HG02642 (cell line): ENCODE results near the gene FASLG.
A peak's percentile ranks its signal among the peaks of the same experiment; 100 is the strongest.
"Not testable (repeated sequence)": the region's sequence is repeated elsewhere in the genome, so short reads cannot be mapped to it uniquely, and the experiment has no call there.

Experiments used
- ATAC-seq: cut with Tn5 transposase; IDR thresholded peaks from one replicate; pipeline ENCODE4 v1.9.1; 2021; ENCODE audit warnings: mild to moderate bottlenecking; ENCODE audit not compliant: unreplicated experiment, poor library complexity

Gene FASLG

DNA sequence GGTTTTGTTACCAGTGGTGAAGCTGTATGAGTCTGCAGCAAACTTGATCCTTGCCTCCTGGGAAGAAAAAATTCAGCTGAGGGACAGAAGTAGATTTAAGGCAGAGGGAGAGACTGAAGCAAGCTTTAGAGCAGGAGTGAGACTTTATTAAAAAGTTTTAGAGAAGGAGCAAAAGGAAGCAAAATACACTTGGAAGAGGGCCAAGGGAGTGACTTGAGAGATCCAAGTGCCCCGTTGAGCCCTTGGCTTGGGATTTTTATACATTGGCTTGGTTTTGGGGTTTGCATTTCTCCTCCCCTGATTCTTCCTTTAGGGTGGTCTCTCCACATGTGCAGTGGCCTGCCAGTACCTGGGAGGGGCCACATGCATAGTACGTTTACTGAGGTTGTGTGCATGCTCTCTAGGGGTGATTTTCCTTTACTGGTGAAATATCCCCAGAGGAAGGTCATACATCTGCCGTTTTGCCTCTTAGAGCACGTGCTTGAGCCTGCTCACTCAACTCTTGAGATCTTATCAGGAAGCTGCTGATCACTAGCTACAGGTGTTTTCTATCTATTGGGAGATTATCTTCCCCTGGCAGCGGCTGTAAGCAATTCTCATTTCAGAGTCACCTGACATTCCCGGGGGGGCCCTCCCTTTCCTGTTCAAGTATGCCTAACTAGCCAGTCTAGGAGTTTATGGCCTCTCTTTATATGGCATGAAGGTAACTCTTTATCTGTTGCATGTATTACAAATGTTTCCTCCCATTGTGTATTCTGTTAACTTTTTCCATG is 20.3 kb downstream of the FASLG start:
- ATAC-seq = no peak

DNA sequence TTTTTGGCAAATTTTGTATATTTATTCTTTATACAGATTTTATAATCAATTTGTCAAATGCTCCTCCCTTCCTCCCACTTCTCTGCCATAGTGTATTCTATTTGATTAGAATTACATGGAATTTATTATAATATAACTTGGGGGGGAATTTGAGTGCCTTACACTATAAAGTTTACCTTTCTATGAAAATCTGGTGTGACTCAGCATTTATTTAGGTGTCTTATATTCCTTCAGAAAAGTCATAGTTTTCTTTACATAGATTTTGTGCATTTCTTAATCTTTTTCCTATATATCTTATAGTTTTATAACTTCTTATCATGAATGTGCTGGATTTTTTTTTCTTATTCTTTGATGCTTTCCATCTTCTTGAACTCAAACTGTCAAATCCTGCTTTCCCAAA is 21.3 kb downstream of the FASLG start:
- ATAC-seq = no peak

DNA sequence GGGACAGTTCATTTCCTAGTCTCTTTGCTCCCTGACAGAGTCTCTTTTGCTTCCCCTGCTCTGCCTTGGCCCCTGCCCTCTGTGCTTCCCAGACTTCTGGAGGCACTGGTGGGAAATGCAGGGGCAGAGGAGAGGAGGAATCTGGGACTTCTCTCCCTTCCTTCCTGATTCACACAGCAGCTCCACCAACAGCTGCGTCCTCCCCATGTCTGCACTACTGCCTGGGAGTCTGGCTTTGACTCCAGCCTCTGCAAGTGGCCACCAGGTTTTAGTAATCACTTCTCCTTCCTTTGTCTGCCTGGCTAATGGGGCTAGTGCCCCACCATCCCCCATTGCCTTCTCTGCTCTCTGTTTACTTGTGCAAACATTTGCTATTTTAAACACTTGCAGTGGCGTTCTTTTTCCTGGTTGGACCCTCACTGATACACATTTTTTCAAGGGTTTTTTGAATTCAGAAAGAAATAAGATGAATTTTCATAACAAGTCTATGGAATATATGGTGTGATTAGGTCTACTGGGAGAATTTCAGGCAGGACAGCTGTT is 21.9 kb downstream of the FASLG start:
- ATAC-seq = no peak

DNA sequence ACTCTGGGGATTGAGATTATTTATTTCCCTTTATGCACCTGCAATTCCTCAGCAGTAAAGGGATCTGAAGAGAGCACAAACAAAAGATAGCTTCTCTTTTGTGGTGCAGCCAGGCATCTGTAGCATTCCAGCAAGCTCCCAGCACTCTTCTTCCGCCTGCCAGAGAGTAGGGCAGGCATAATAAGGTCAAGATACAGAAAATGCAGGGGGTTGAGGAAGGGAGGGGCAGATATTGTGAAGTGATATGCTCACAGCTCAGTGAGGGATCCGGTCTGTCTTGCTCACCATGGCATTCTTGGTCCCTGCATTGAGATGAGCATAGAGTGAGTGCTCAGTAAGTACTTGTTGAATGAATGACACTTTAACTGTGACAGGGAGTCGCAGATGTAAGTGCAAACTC is 23.9 kb downstream of the FASLG start:
- no peak for ATAC-seq

DNA sequence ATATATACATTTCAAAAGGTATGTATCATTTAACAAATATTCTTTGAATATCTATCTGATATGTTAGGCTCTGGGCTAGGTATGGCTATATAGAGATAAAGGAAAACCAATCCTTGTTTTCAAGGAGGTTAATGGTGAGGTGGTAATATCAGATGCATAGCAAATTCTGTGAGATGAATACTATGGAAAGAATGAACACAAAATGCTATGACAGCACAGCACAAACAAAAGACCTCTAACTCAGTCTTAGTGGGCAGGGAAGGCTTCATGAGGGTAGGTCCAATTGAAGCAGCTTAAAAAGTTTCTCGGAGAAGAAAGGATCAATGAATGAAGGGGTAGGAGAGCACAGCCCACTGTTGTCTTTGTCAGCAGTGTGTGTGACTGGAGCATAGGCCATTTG is 27.2 kb downstream of the FASLG start:
- ATAC-seq = no peak

DNA sequence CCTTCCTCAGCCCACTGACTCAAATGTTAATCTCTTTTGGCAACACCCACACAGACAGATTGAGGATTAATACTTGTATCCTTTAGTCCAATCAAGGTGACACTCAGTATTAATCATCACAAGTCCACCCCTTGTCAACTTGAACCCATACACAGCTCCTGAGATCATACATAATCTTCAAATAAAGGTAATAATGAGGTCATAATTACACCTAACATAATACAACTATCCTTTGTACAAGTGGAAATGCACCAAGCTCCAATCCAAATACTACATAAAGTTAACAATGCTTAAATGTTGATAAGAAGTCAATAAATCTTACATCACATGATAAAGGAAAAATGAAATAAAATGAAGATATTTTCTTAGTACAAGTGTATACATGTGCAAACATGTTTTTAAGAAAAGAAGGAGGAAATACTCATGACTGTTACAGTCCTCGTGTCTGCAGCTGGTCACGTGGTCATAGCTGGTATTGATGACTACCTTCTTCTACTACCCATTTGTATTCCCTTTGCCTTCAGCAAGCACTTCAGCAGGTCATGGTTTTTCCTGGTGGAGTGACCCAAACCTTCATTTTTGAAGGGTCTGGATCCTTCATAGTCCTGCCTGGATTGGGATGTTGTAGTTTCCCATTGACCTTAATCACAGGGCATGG is 29.7 kb downstream of the FASLG start:
- ATAC-seq = not testable (repeated sequence)

DNA sequence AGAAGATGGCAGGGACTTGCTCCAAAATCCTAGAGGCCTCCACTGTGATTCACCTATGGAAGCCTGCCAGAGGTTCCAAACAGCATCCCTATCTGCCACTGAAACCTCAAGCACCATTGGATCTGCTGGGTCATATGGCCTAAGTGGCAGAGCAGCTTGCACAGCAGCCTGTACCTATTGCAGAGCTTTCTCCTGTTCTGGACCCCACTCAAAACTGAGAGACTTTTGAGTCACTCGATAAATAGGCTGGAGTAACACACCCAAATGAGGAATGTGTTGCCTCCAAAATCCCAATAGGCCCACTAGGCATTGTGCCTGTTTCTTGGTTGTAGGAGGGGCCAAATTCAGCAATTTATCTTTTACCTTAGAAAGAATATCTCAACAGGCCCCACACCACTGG is 32.0 kb downstream of the FASLG start:
- not testable (repeated sequence) for ATAC-seq

DNA sequence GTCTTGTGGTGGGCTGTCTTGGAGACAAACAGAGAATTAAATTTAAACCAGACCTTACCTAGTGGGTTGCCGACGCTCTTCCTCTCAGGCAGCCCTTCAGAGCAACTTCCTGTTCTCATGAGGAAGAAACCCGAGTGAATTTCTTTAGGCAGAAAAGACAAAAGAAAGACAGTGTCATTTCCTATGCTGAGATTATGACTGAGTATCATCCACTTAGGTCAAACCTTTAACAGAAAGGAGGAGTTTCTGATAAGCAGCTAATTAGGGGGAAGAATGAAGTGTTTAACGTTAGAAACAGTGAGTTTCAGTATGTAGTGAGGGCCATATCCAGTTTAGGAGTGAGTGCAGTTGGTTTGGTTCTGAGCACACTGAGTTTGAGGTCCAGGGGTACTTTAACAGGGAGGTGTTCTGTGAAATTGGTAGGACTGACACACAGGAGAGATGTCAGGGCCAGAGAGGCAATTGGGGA is 38.7 kb downstream of the FASLG start:
- no peak for ATAC-seq

DNA sequence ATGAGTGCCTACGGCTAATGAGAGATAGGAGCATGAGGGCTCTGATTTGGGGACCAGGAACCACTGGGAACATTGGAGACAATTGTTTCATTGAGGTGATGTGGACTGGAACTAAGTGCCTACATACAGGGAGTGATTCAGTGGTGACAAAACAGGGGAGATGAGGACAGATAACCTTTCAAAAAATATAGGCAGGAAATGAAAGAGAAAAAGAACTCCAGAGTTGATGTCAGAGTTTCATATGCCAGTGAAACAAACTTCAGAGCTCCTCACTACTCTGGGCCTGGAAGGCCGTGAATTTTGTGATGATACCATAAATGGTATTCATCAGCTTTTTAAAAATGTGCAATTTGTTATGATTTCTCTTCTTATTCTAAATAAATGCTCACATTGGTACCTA is 39.3 kb downstream of the FASLG start:
- no peak for ATAC-seq

DNA sequence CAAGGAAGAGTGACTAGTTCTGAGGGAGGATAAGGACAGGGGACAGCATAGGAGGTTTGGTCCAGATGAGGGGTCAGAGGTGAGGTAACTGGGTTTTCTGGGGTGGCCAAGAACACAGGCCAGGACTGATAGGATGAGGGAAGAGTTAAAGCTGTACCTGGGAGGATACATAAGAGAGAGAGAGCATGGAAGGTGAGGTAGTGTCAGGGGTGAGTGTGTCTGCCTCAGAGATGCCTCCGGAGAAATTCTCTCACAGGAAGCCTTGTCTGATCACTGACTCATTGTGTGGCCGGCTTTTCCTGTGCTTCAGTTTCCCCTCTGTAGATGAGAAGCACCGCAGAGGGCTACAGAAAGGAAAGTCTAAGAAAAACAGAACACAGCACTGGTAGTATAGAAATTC is 40.2 kb downstream of the FASLG start:
- ATAC-seq = peak; percentile 80

DNA sequence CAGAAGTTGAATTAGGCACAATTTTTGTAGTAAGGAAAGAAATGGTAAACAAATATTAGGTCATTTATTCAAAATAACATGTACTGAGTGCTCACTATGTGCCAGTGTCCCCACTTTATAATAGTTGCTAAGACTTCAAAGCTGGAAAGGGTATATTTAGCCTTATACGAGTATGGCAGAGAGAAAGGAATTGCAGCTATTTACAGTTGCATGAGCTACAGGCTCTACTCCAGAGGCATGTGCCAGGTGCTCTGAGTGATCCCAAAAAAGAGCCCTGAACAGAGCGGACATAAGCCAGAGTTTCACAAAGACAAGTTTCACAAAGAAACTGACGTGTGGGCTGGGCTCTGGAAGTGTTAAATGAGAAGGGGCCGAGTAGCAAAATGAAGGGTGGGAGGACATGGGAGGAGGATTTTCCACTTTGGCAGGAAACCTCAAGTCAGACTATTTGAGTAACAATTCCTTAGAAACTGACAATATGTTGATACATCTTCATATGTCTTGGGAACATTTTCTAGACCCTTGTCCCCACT is 40.9 kb downstream of the FASLG start:
- ATAC-seq = no peak

DNA sequence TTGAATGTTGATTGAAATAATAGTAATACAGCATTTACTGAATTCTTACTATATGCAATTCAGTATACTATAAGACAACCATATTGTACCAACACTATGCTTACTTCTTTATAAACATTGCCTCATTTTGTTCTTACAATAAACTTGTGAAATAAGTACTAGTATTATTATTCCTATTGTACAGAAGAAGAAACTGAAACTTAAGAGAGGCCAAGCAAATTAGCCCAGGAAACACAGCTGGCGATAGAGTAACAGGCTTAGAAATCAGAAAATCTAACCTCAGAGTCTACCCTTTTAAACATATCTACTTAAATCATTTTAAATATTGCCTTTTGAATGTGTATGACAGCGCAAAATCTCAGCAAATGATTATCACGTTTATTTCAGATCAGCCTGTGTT is 41.7 kb downstream of the FASLG start:
- ATAC-seq = no peak

DNA sequence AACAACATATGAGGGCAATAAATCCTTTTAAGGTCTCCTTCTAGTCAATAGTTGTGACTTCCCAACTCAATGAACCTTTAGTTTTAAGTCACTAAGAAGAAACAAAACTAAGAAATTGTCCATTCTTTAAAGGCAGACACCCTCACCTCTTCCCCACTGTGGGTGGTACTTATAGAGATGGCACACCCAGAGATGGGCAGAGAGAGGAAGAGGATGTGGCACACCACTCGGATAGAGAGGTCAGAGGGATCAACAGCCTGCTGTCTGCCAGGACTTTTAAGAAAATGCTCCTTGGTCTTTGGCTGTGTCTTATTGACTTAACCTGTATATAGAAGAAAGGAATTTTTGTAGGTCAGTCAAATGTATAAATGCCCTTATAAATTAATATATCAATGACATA is 45.1 kb downstream of the FASLG start:
- ATAC-seq = no peak

DNA sequence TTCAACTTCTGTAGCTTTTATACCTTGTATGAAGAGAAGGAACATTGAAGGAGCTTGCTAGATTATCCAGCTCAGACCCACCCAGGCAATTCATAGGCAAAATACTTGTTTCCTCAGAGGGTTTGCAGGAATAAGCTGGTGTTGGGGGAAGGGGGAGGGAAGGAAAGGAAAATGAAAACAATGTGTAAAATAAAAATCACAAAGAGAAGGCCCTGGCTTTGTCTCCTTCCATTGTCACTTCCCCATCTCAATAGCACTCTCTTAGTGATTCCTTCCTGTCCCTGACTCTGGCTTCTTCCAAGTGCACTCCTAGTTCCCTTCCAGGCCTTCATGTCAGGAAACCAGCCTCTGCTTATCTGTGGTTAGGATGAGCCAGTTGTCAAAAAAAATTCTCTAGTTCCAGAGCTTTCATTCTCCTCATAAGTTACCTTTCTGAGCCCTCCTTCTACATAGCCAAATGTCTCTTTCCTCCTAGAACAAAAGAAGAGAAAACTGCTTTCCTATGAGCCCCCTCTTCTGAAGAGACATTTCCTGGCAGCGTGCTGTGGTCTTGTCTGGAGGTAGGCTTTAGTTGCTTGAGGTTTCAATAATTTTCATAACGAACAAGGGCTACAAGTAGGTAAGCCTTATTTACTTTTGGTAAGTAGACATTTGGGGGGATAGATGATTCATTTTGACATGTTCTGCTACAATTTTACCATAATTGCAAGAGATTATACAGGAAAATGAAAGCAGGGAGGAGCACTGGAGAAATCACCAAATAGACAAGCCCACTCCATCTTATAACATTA is 45.7 kb downstream of the FASLG start:
- no peak for ATAC-seq

DNA sequence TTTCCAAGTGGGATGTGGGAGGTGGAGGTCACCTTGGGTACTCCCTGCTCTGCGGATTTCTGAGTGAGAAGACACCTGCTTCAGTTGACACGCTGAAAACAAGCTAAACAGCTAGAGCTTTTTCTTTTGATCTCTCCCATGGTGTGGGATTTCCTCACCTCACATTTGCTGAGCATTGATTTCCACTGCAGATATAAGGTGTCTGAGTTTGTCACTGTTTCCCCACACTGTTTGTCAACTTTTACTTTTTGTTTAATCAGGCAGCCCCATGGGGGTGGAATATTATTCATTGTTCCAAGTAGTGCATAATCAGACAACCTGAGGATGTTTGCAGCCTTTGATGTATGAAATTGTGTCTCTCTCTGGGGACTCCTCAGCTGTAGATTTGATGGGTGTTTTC is 49.5 kb downstream of the FASLG start:
- no peak for ATAC-seq

DNA sequence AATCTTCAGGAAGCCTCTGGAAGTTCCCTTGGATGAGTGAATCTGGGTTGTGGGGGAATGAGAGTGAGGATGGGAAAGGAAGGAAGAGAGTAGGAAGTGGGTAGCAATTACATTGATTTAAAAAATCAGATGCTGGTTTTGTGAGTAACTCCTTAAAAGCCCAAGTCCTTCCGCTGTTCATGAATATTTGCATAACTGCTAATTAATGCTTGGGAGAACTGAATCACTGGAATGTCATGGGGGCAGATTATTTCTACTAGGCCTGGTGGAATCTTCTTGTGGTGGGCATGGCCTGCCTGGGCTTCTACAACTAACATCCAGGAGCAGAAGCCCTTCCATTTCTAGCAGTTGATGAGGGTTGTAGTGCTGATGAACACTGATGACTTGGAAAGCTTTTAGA is 52.7 kb downstream of the FASLG start:
- ATAC-seq = no peak

DNA sequence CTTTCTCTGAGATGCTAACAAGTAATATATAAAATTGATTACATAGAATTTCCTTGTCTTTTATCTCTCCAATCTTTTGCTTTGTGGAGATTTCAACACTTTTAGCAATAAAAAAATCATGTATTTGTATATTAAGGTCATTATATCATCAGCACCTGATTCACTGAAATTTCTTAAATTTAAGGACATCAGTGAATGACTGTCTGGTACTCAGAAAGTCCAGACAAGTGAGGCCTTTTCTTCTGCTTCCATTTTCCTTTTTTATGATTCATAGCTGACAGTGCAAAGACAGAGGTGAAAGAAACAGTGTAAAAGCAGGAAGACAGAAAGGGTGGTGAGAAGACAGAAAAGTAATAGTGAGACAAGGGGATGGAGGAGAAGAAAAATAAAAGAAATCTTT is 54.6 kb downstream of the FASLG start:
- no peak for ATAC-seq
